ENCODE results near the gene CUL4A. TPM values are rescaled to one million over a fixed set of nuclear protein-coding genes. Genes with fewer than 3 reads are reported as not detected.
"Not testable (repeated sequence)": the region's sequence is repeated elsewhere in the genome, so short reads cannot be mapped to it uniquely, and the experiment has no call there.

Gene CUL4A
- polyA plus RNA-seq, 4 donors = 30.2 to 80.1 (median 32.5) TPM

DNA sequence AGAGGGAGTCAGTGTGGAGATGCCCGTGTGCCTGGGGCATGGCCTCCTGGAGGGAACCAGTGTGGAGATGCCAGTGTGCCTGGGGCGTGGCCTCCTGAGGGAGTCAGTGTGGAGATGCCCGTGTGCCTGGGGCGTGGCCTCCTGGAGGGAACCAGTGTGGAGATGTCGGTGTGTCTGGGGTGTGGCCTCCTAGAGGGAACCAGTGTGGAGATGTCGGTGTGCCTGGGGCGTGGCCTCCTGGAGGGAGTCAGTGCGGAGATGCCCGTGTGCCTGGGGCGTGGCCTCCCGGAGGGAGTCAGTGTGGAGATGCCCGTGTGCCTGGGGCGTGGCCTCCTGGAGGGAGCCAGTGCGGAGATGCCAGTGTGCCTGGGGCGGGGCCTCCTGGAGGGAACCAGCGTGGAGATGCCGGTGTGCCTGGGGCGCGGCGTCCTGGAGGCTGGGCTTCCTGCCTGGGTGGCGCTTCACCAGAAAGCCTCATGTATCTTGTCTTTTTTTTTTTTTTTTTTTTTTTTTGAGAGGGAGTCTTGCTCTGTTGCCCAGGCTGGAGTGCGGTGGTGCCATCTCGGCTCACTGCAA, 105.6 kb downstream of the CUL4A start:
- not testable (repeated sequence) for H3K27me3 ChIP-seq (ENCODE audit: control insufficient read depth in 3 of 3, insufficient read depth in 3 of 3, low read length in 3 of 3); H3K4me1 ChIP-seq (ENCODE audit: control insufficient read depth in 3 of 3, insufficient read depth in 2 of 3, low read depth in 1 of 3, low read length in 2 of 3); FAIRE-seq; DNase-seq; H3K9me3 ChIP-seq (ENCODE audit: control insufficient read depth in 2 of 2, insufficient read depth in 1 of 2, low read depth in 1 of 2, low read length in 1 of 2); H3K27ac ChIP-seq (ENCODE audit: low read depth in 1 of 3, low read length in 2 of 3); H3K4me3 ChIP-seq (ENCODE audit: low read depth in 1 of 3, low read length in 3 of 3)
- H3K36me3 ChIP-seq (ENCODE audit: control insufficient read depth in 3 of 3, insufficient read depth in 2 of 3, low read depth in 1 of 3, low read length in 3 of 3) = peaks cover 10 to 74% (median 11%) of the 10 kb centered on the region in 3 donors
- 69 to 89% (median 83%) methylated on average over 21 to 23 of the region's 23 CpGs for WGBS, 3 donors

DNA sequence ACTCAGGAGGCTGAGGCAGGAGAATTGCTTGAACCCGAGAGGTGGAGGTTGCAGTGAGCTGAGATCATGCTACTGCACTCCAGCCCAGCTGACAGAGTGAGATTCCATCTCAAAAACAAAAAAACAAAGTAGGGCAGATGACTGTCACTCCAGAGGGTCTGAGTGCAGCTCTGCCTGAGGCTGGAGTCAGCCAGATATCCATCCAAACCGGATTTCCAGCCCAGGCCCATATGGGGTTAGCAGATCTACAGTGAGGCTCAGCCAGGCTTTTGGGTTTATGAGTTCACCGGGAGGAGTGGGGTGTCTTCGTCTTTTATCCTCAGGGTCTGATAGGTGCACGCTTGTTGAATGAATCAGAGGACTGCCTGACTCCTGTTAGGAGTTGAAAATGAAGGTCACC, 106.6 kb downstream of the CUL4A start:
- Histone ChIP-seq H3K36me3 (ENCODE audit: control insufficient read depth in 3 of 3, insufficient read depth in 2 of 3, low read depth in 1 of 3, low read length in 3 of 3) (peaks cover 4 to 75% (median 11%) of the 10 kb centered on the region in 3 donors), H3K27ac (ENCODE audit: low read depth in 1 of 3, low read length in 2 of 3) (no peak overlapping the region), H3K4me3 (ENCODE audit: low read depth in 1 of 3, low read length in 3 of 3) (no peak overlapping the region), H3K27me3 (ENCODE audit: control insufficient read depth in 3 of 3, insufficient read depth in 3 of 3, low read length in 3 of 3) (no peaks in the 10 kb centered on the region), H3K9me3 (ENCODE audit: control insufficient read depth in 2 of 2, insufficient read depth in 1 of 2, low read depth in 1 of 2, low read length in 1 of 2) (no peaks in the 10 kb centered on the region), H3K4me1 (ENCODE audit: control insufficient read depth in 3 of 3, insufficient read depth in 2 of 3, low read depth in 1 of 3, low read length in 2 of 3) (no peaks in the 10 kb centered on the region)
- DNase-seq (no peak), FAIRE-seq (no peak)
- 90 to 94% (median 94%) methylated on average over 5 of the region's 5 CpGs for WGBS, 3 donors

Other genes starting within 250 kb of the CUL4A start
- gene MCF2L, start 240.4 kb upstream of the CUL4A start, polyA plus RNA-seq = 10 to 100 TPM; 12.2 to 37.1 (median 22.0) TPM
- 10 to 100 TPM in 1 of 4 donors, under 1 TPM in 1, not detected in 2; 0.24 to 45.3 TPM for gene F7, start 103.8 kb upstream of the CUL4A start, polyA plus RNA-seq
- 100 to 1,000 TPM in 1 of 4 donors, 10 to 100 TPM in 1, 1 to 10 TPM in 2; 7.7 to 148 (median 12.3) TPM for gene F10, start 86.8 kb upstream of the CUL4A start, polyA plus RNA-seq
- gene PROZ, start 51.0 kb upstream of the CUL4A start, polyA plus RNA-seq = under 1 TPM in 1 of 4 donors, not detected in 3; 0.84 TPM
- gene PCID2, start 944 bp upstream of the CUL4A start, polyA plus RNA-seq = 10 to 100 TPM; 21.6 to 51.3 (median 30.0) TPM
- 100 to 1,000 TPM in 2 of 4 donors, 10 to 100 TPM in 2; 34.0 to 251 (median 79.5) TPM for gene LAMP1, start 87.6 kb downstream of the CUL4A start, polyA plus RNA-seq
- 10 to 100 TPM; 37.7 to 88.8 (median 79.4) TPM for gene GRTP1, start 154.5 kb downstream of the CUL4A start, polyA plus RNA-seq
- gene ADPRHL1, start 243.9 kb downstream of the CUL4A start, polyA plus RNA-seq = 1 to 10 TPM; 3.0 to 7.2 (median 4.6) TPM